GM21825 (cell line): ENCODE results near the gene PALB2.
"Not testable (repeated sequence)": the region's sequence is repeated elsewhere in the genome, so short reads cannot be mapped to it uniquely, and the experiment has no call there.

Experiments
- ATAC-seq: cut with Tn5 transposase; IDR thresholded peaks from one replicate; pipeline ENCODE4 v1.9.1; 2021; ENCODE audit warnings: mild to moderate bottlenecking, moderate library complexity; ENCODE audit not compliant: unreplicated experiment

The PALB2 gene

GRCh38 chr16:23584186-23585076, 56.7 kb downstream of the PALB2 start:
- ATAC-seq = no peak

- not testable (repeated sequence) for ATAC-seq
These were observed 57.8 kb downstream of the PALB2 start for GRCh38 chr16:23583271-23583670.

DNA sequence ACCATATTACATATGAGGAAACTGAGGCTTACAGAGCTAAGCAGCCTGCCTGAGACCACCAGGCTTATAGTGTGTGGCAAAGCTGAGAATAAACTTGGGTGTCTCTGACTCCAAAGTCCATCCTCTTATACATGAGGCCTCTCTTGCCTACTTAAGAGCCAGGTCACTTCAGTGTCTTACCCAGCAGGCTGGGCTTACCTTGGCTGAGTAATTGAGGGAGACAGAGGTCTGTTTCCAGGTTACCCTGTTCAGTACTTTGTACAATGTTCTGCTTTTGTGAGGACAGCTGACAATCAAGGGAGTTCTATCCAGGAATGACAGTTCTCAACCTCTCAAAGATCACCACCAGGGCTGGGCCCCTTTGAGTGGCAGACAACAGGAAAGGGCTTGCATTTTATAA, 59.3 kb downstream of the PALB2 start:
- no peak for ATAC-seq

DNA sequence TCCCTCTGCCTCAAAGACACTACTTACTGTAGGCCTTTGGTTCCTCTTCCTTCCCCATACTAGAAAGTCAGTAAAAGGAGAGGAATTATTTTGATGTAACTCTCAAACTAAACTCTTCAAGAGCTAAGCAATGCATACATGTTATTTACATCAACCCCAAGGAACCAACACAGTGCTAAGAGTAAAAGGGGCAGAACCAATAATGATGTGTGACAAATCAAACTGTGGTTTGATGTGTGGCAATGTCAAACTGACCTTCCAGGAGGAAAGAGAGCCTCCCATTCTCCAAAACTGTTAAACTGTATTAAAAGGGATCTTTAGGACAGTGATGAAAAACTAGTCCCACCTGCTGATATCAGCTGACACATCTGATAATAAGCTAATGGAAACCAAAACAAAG, 60.7 kb downstream of the PALB2 start:
- no peak for ATAC-seq

DNA sequence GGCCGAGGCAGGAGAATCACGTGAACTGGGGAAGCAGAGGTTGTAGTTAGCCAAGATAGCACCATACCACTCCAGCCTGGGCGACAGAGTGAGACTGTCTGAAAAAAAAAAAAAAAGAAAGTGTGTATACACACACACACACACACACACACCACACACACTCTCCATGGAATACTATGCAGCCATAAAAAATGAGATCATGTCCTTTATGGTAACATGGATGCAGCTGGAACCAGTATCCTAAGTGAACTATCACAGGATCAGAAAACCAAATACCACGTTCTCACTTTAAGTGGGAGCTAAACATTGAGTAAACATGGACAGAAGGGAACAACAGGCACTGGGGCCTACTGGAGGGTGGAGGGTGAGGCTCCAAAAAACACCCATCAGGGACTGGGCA, 61.7 kb downstream of the PALB2 start:
- ATAC-seq = no peak

GRCh38 chr16:23578101-23578830, 62.8 kb downstream of the PALB2 start:
- ATAC-seq = no peak

DNA sequence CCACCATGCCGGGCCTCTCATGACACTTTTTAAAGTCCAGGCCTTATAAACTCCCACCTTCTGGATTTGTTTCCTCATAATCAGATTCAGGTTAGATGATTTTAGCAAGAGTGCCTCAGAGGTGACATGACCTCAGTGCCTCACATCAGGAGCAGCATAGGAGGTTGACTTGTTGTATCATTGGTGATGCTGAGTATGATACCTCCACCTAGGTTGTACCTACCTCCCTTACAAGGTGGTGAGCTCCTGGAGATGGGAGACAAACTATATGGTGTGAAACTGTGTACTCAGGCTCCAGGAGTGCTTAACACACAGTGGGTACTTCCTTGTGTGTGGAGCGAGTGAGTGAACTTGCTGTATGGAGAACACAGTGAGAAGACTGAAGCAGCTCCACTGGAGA, 63.6 kb downstream of the PALB2 start:
- no peak for ATAC-seq

DNA sequence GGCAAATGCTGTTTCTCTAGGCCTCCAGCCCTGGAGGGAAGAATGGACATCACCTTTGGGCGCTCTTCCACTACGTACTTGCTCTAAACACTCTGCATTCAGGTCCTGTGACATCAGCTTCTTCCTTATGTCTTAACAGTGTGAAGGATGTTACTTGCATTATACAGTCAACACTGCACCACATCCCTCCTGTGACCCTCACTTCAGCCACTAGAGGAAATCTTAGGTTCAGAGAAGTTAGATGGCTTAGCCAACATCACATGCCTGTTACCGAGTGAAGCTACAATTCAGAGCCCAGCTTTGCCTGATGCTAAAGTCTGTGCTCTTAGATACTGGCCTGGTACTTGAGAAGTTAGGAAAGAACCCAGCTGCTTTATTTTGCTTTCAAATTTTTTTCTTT, 65.3 kb downstream of the PALB2 start:
- ATAC-seq = no peak

DNA sequence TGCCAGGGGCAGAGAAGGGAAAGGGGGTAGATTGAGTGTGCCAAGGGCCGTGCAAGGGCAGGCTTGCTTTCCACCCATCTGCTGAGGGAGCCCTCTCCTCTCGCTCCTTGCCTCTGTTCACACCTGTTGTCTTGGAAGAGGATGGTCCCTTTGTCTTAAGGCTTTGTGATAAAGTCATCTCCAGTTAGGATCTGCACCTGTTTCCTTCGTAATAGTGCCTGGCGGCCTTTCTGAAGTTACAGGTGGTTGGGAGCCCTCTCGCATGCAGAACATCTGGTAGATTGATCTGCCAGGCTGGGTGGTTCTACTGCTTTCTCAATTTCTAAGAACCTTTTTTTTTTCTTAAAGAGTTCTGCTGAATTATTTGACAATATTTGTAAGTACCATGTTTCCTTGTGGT, 67.3 kb downstream of the PALB2 start:
- ATAC-seq = no peak

GRCh38 chr16:23572394-23572793, 68.7 kb downstream of the PALB2 start:
- no peak for ATAC-seq

DNA sequence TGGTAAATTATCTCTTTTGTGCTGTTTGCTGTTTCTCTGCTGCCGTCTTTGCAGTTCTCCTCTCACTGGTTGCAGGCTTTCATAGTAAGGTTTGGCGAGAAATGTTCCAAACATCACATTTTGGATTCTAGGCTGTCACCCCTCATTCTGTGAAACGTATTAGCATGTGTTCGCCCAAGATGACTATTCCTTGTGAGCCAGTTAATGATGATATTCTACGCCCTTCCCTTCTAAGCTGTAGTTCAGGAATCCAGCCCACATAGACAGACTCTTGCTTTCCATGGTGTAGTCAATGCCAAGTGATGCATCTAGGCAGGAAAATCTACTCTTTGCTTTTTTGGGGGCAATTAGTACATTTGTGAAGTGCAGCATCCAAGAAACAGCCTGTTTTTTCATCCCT, 69.2 kb downstream of the PALB2 start:
- ATAC-seq = no peak

DNA sequence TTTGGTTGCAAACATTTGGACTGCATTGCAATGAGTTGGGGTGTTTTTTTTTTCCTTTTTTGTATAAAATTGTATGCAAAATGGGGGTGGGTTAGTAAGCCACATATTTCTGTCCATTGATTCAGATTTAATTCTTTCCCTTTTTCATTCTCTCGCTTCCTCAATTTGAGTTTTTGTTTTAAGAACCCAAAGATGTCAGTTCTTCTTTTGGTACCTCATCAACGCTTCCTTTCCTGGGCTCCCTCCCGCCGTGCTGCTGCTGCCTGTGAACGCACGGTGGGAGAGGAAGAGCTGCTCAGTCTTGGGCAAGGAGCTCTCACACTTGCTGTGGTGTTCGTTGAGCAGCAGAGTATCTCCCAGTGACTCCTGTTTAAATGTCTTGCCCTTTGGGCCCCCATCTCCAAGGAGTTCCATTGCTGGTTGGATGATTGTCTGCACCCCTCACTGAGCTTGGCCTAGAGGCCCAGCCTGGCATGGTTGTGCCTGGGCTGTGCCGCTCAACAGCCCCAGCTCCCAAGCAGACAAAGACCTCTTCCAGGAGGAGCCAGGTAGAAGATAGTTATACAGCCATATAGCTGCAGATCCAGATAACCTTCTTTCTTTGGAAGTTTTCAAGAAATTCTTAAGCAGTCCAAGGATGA, 70.0 kb downstream of the PALB2 start:
- ATAC-seq = no peak

GRCh38 chr16:23567602-23568001, 73.5 kb downstream of the PALB2 start:
- ATAC-seq = no peak

GRCh38 chr16:23566724-23567123, 74.4 kb downstream of the PALB2 start:
- no peak for ATAC-seq

- no peak for ATAC-seq
These were observed 76.3 kb downstream of the PALB2 start for GRCh38 chr16:23564575-23565363.

DNA sequence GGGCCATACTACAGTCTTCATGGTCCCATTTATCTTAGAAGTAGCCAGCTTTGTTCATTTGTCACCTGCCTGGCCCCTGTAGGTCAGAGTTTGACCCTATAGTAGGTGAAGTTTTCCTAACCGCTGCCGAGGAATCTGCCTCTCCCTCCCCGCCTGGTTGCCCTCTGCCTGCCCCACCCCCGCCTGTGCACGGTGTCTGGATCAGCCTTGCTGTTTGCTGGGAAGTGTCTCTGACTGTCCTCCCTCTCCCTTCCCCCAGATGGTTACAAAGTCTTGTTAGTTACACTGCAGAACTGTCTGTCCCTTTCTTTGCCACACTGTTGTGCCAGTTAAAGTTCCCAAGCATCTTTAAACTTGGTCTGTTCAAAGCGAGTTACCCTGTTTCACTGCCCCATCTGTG, 77.9 kb downstream of the PALB2 start:
- no peak for ATAC-seq

DNA sequence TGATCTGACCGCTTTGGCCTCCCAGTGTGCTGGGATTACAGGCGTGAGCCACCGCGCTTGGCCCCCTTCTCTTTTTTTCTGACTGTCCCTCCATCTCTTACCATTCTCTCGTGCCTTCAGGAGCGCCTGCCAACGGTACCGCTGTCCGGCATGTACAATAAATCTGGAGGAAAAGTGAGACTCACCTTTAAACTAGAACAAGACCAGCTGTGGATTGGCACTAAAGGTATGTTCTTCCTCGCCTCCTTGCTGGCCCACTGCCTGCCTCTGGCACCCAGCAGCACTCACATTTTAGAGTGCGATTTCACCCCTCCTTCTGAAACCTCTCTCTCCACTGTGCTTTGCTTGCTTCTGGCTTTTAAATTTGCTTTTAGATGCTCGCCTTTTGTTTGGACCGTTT, 78.6 kb downstream of the PALB2 start:
- ATAC-seq = no peak

DNA sequence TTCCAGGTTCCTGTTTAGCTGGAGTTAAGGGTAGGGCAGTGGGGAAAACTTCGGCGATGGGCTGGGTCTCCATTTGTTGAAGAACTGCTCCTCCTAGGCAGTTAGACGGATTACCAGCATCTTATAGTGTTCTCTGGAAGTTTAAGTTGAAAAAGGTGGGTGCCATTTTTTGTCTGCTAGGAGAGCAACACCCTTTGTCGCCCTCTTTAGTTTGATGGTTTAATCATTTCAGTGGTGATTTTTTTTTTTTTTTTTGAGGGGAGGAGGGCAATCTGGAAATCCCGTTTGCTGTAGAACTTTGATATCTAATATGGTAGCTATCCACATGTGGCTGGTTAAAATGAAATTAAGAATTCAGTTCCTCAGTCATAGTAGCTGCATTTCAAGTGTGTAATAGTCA, 79.5 kb downstream of the PALB2 start:
- ATAC-seq = no peak

DNA sequence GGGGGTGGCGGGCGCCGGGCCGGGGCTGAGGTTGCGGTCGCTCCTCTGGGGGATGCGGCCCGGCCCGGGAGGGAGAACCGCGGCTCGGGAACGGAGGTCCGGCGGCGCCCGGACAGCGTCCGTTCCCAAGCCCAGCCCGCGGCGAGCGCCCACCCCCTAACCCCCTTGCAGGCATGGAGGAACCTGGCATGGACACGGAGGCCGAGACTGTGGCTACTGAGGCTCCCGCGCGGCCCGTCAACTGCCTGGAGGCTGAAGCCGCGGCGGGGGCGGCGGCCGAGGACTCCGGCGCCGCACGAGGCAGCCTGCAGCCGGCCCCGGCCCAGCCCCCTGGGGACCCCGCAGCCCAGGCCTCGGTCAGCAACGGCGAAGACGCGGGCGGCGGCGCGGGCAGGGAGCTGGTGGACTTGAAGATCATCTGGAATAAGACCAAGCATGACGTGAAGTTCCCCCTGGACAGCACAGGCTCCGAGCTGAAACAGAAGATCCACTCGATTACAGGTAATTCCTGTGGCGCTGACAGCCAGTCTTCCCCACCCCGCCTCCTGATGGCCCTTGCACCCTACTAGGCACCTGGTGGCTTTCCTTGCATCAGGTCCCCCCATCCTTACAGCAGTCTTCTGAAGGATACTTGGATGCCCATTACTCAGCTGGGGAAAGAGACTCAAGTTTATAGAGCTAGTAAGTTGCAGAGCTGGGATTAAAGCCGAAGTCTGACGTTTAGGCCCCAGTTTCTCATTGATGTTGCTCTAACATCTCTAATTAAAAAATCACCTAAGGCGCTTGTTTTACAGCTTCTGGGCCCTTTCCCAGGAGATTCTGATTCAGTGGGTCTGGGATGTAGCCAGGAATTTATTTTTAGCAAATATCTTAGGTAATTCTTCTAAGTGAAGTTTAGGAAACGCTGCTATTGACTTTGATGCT, 83.1 kb downstream of the PALB2 start:
- no peak for ATAC-seq
